Parietal lobe (tissue), 1 donor: ENCODE results near the gene USH1G. TPM values are rescaled to one million over a fixed set of nuclear protein-coding genes. Genes with fewer than 3 reads are reported as not detected.

ENCODE experiments used
- total RNA-seq: library from RNA; depleted of rRNA; stranded (reverse); fragments of >200 nt; gene quantifications from one replicate; pipeline ENCODE4 v1.2.3, GENCODE V29; 2014

The USH1G gene
- total RNA-seq: not detected

DNA sequence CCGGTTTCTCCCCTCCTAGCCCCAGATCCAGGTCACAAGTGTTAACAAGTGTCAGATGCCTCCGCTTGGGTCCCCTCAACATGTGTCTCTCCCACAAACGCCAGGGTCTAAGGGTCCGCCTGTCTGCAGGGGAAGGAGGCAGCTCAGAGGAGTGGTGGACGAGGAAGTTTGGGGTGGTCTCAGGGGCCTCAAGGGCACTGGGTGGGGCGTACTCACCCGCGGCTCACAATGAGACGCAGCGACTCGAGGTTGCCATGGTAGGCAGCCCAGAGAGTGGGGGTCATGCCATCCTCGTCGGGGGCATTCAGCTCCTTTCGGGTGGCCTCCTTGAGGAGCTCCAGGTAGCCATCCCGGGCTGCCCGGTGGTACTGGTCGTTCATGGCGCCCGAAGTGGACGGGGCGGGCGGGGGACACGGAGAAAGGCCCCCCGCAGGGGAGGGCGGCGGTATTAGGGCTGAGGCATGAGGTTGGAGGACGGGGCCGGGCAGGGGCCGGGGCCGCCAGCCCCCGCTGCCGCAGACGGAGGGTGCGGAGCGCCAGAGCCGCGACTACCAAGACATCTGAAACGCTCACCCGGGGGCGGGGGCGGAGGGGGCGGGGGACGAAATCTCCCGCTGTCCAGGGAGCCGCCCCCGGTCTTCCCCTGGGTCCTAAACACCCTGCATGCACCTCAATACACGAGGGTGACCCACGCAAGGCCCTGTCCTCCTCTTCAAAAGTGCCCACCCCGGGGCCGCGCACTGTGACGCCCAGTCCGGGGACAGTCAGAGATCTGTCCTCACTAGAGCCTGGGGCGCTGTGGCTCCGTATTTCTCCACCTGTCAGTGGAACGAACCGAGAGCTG lies at the start of gene USH1G:
Gene USH1G, minus strand, starts transcription at position 562 of the 844 bp plus-strand sequence. Its CDS starts 182 bp downstream, at position 380.

DNA sequence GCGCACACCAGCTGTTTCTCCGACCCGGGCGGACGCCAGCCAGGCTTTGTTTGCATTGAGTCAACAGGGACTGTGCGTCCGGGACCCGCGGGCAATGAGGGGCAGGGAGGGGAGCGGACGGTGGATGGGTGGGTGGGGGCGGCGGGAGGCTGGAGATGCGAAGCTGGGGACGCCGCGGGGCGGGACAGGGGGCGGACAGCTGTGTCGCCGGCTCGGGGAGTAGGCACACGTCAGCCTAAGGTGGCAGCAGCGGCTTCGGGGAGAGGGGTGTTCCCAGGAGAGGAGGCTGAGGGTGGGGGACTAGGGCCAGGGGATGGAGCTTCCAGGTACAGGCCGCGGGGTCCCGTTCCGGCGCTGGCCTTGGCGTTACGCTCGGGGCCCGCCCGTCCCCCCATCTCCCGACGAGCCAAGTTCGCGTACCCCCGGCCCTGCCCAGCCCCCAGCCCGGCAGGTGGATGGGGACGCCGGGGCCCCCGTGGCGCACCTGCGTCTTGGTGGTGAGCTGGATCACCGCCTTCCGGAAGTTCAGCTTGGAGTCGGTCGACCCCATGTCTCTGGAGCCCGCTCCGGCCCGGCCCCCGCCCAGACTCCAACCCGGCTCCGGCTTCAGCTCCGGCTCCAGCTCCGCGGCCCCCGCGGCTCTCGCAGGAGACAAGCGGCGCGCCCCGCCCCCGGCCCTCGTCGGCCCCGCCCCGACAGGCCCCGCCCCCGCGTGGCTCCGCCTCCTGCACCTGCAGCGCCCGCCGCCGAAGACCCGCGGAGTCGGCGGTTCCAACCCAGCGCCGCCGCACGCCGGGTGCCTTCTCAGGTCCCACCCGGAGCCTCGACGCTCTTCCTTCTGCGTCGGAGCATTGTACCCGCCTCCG lies 49.3 kb upstream of the USH1G start, which contains the start of gene HID1:
Gene HID1, minus strand, starts transcription at position 653 of the 866 bp plus-strand sequence. Its CDS starts 103 bp downstream, at position 550.

DNA sequence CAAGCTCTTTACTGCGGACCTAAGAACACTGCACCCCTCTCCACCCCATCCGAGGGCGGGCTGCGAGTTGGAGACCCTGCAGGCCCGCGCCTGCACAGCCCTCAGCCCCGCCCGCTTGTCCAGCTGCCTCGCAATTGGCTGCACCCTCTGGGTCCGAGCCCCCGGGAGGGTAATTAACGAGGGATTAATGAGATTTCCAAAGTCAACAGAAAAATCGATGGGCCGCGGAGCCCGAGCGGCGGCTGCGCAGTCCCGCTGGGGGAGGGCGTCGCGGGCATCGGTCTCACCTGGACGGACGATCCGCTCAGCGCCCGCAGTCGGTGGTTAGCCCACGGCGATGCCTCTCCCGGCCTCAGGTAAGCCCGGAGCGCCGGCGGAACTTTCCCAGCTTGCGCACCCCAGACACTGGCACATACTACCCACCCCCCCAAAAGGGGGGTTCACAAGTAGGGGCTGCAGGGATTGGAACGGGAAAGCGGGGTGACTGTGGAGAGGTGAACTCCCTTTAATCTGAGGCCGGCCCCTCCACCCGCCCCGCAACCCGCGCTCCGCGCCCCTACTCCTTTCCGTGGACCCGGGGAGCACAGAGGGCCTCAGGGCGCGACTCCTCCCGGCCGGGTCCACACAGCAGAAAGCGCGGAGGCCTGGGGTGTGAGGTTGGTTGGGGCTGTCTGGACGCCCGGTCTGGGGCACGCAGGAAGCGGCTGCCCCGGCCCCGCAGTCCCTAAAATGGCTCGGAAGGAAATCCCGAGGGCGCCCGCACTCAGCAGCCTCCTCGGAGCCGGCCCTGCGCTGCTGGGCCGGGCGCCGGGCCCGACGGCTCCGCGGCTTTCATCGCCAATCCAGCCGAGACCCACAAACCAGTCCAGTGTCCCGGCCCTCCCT lies 12.8 kb upstream of the USH1G start, which contains the start of gene OTOP3:
Gene OTOP3, plus strand, starts transcription at position 314 of the 885 bp plus-strand sequence. Its CDS starts 24 bp downstream, at position 338.

DNA sequence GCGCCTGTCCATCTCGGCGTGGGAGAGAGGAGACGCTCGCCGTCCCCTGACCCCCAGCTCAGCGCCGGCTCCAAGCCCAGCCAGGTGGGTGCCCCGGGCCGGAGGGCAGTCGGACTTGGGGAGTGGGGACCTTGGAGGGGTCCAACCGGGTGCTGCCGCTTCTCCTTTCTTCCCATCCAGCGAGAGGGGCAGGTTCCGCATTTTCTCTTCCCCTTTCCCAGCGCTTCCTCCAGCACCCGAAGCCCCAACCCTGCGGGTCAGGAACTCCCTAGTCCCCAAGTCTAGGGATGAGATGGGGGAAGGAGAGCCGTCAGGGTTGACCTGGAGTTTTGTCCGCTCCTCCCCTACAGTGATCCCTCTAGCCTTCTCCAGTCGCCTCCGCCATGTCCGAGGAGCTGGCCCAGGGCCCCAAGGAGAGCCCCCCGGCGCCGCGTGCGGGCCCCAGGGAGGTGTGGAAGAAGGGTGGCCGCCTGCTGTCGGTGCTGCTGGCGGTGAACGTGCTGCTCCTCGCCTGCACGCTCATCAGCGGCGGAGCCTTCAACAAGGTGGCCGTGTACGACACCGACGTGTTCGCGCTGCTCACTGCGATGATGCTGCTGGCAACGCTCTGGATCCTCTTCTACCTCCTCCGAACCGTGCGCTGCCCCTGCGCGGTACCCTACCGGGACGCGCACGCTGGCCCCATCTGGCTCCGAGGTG lies 1.3 kb upstream of the USH1G start, which contains the start of gene OTOP2:
Gene OTOP2, plus strand, starts transcription at position 24 of the 699 bp plus-strand sequence. Its CDS starts 360 bp downstream, at position 384.

DNA sequence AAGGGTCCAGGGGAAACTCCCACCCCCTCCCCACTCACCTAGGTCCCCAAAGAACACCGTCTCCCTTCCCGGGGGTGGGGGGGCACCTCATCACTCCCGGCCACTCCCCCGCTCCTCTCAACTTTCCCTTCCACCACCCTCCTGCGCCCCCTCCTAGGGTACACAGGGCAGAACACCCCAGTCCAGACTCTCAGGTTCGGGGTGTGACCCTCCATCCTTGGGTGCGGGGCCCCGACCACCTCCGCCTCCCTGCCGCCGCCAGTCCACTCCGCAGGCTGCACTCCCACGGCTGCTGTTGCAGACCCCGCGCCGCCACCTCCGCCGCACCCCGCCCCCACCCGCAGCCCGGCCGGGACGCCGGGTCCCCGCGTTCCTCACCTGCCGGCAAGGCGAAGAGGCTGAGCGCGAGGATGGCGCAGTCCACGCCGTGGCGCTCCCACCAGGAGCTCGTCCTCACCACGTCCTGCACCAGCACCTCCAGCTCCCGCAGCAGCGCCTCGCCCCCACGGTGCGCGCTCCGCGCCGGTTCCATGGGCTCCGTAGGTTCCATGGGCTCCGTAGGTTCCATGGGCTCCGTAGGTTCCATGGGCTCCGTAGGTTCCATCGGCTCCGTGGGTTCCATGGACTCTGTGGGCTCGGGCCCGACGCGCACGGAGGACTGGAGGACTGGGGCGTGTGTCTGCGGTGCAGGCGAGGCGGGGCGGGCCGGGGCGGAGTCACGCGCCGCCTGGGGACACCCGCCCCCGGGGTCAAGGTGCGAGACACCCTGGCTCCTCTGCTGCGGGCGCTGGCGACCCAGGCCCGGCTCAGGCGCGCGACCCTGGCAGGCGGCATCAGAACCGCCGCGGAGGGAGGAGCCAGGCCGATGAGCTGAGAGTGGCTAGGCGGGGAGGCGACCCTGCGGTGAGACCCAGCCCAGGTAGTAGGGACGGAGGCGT lies 29.8 kb downstream of the USH1G start, which contains the start of gene FADS6:
Gene FADS6, minus strand, starts transcription at position 660 of the 938 bp plus-strand sequence. Its CDS starts 38 bp downstream, at position 622.

DNA sequence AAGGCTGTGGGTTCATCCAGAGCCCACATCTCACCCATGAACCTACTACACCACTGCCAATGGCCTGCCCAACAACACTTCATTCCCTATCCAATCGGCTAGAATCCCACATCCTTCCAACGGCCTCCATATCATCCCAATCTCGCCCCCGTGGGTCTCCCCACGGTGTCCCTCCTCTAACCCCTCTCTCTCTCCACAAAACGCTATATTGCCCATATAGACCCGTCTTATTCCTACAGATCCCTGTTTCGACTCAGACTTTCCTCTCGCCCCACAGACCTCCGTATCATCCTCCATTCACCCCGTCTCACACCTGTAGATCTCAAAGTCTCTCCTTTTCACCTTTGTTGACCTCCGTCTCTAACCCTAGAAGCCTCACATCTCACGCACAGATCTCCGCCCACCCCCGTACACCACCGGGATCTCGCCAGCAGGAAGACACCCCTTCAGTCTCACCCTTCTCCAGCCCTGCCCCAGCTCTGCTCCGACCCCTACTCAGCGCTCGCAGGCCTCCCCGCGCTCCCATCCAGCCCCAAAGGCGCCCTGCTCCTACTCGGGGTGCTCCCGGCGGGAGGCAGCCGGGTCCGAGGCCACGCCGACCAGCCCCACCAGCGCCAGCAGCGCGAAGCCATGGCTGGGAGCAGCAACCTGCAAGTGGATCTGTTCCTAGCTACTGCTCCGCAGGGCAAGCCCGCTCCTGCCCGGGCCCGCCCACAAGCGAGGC lies 50.6 kb downstream of the USH1G start, which contains the start of gene FDXR:
Gene FDXR, minus strand, starts transcription at position 682 of the 724 bp plus-strand sequence. Its CDS starts 50 bp downstream, at position 632.

Other genes starting within 250 kb of the USH1G start
- not detected for gene CD300LF, start 210.3 kb downstream of the USH1G start, total RNA-seq
- 0.63 TPM for gene RAB37, start 186.0 kb downstream of the USH1G start, total RNA-seq
- gene NHERF1, start 174.6 kb downstream of the USH1G start, total RNA-seq: 6.3 TPM
- gene NAT9, start 146.9 kb downstream of the USH1G start, total RNA-seq: 40.4 TPM
- gene GRIN2C, start 63.4 kb downstream of the USH1G start, total RNA-seq: 0.94 TPM
- 4.1 TPM for gene FDXR, start 50.3 kb downstream of the USH1G start, total RNA-seq
- not detected for gene FADS6, start 29.6 kb downstream of the USH1G start, total RNA-seq
- not detected for gene OTOP2, start 1.0 kb upstream of the USH1G start, total RNA-seq
- not detected for gene OTOP3, start 12.6 kb upstream of the USH1G start, total RNA-seq
- gene HID1, start 49.5 kb upstream of the USH1G start, total RNA-seq: 30.4 TPM
- 8.8 TPM for gene CDR2L, start 64.4 kb upstream of the USH1G start, total RNA-seq
- 11.3 TPM for gene MRPL58, start 89.4 kb upstream of the USH1G start, total RNA-seq
- gene ATP5PD, start 123.7 kb upstream of the USH1G start, total RNA-seq: 92.0 TPM
- gene KCTD2, start 124.0 kb upstream of the USH1G start, total RNA-seq: 34.1 TPM
- gene SLC16A5, start 164.7 kb upstream of the USH1G start, total RNA-seq: 1.3 TPM
- gene ARMC7, start 186.7 kb upstream of the USH1G start, total RNA-seq: 4.7 TPM
- gene NT5C, start 208.5 kb upstream of the USH1G start, total RNA-seq: 23.2 TPM
- gene JPT1, start 231.3 kb upstream of the USH1G start, total RNA-seq: 451 TPM